LNCaP clone FGC (cell line): ENCODE data around the gene SPSB1.

Experiments
- DNase-seq: peaks from one replicate; pipeline ENCODE4 v3.0.0-alpha.2; 2011; ENCODE audit warnings: low read depth
- H3K4me3 ChIP-seq: 2 replicates; pipeline ENCODE4 v1.5.1; 2011; ENCODE audit warnings: mild to moderate bottlenecking, low read depth, low read length, control low read depth
- CTCF ChIP-seq: IDR thresholded peaks from 2 replicates; pipeline ENCODE4 v1.5.1; 2012; ENCODE audit warnings: mild to moderate bottlenecking; ENCODE audit not compliant: control insufficient read depth, insufficient read depth; ENCODE audit errors: extremely low read depth

The SPSB1 gene

GRCh38 chr1:9279172-9279840 is 13.4 kb upstream of the SPSB1 start:
- no peak for TF ChIP-seq CTCF
- H3K4me3 ChIP-seq: no peak overlapping the region
- no peak for DNase-seq

- H3K4me3 ChIP-seq: no peak overlapping the region
- no peak for TF ChIP-seq CTCF
Observed at GRCh38 chr1:9280015-9280860, 12.5 kb upstream of the SPSB1 start.

GRCh38 chr1:9281071-9281827 is 11.4 kb upstream of the SPSB1 start:
- no peak for TF ChIP-seq CTCF
- DNase-seq: no peak
- H3K4me3 ChIP-seq: no peak overlapping the region

More at GRCh38 chr1:9280015-9280860, 12.5 kb upstream of the SPSB1 start:
- no peak for DNase-seq

- DNase-seq: no peak
- no peak for TF ChIP-seq CTCF
Observed at GRCh38 chr1:9281908-9282695, 10.6 kb upstream of the SPSB1 start.

GRCh38 chr1:9282696-9282955 is 10.1 kb upstream of the SPSB1 start:
- DNase-seq: no peak
- no peak overlapping the region for H3K4me3 ChIP-seq
- TF ChIP-seq CTCF: no peak

More at GRCh38 chr1:9281908-9282695, 10.6 kb upstream of the SPSB1 start:
- no peak overlapping the region for H3K4me3 ChIP-seq

GRCh38 chr1:9284061-9284460 is 8.6 kb upstream of the SPSB1 start:
- H3K4me3 ChIP-seq: no peak overlapping the region
- TF ChIP-seq CTCF: no peak
- DNase-seq: no peak
